NCI-H748 (cell line): Measurements from ENCODE around the gene CCL22.
"Not testable (repeated sequence)": the region's sequence is repeated elsewhere in the genome, so short reads cannot be mapped to it uniquely, and the experiment has no call there.

Source experiments
- DNase-seq: peaks from one replicate; lab custom pipeline; 2025; ENCODE audit not compliant: unreplicated experiment; lab: John Stamatoyannopoulos, UW

CCL22 gene

GRCh38 chr16:57374067-57374534 is 15.5 kb downstream of the CCL22 start:
- DNase-seq, result no peak

- not testable (repeated sequence) for DNase-seq
These were observed 16.4 kb downstream of the CCL22 start for GRCh38 chr16:57374925-57375465.

- no peak for DNase-seq
These were observed 17.8 kb downstream of the CCL22 start for GRCh38 chr16:57376313-57376818.

- no peak for DNase-seq
These were observed 18.7 kb downstream of the CCL22 start for GRCh38 chr16:57377080-57377841.

DNA sequence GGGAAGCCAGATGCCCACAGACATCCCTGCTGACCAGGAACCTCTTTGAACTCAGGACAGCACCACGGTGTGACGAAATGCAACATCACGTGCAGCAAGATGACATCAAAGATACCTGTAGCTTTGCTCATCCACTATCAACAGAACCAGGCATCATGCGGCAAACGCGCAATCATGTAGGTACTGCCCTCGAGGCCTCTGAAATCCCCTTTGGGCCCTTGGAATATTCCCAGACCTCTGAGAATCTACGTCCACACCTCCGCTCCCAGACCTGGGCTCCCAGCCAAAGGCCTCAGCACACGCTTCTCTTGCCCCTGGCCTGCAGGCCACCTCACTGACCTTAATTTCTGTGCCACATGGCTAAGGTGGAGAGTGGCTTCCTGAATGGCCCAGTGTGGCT is 21.0 kb downstream of the CCL22 start:
- DNase-seq, result no peak

DNA sequence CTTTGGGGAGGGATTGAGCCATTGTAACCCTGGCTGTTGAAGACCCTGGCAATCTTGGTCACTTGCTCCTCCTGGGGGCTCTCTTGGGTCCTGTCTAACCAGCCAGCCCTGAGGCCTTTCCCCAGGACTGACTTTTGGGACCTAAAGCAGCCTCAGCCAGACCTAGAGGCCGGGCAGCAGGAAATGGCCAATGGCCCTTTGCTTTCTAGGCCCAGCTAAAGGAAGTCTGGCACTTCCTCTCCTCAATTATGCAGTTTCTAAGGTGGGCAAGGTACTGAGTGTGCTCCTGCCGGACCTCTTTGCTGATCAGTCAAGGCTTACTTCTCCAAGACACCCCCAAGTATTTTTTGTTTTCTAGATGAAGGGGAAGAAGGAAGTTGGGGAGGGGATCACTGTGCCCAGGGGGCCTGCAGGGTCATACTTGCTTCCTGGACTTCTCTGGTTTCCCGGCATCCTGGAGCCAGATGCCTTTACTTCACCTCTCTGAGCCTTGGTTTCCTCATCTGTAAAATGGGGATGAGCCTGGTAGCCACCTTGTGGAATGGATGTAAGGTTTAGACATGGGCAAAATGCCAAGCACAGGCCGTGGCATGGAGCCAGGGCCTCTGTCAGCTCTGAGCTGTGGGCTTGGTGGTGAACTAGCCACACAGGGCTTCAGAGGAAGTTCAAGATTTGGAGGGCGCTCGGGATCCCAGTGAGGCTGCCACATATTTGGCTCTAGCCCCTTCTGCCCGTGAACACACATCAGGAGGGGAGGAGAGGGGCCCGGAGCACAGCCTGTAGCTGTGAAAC is 22.3 kb downstream of the CCL22 start:
- DNase-seq, result no peak

DNA sequence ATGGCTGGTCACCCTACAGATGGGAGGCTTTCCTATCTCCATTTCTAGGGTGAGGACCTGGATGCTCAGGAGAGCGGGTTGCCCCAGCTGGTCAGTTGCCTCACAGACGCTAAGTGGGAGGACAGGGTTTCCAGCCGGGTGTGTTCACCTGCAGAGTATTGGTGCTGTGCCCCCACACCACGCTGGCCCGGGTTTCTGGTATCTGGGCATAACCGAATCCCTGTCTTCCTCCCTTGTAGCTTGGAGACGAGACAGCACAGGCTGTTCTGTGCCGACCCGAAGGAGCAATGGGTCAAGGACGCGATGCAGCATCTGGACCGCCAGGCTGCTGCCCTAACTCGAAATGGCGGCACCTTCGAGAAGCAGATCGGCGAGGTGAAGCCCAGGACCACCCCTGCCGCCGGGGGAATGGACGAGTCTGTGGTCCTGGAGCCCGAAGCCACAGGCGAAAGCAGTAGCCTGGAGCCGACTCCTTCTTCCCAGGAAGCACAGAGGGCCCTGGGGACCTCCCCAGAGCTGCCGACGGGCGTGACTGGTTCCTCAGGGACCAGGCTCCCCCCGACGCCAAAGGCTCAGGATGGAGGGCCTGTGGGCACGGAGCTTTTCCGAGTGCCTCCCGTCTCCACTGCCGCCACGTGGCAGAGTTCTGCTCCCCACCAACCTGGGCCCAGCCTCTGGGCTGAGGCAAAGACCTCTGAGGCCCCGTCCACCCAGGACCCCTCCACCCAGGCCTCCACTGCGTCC is 23.4 kb downstream of the CCL22 start:
- DNase-seq, result no peak

- DNase-seq, result no peak
These were observed 24.1 kb downstream of the CCL22 start for GRCh38 chr16:57382535-57383275.

GRCh38 chr16:57383276-57384247 is 25.0 kb downstream of the CCL22 start:
- DNase-seq, result no peak

DNA sequence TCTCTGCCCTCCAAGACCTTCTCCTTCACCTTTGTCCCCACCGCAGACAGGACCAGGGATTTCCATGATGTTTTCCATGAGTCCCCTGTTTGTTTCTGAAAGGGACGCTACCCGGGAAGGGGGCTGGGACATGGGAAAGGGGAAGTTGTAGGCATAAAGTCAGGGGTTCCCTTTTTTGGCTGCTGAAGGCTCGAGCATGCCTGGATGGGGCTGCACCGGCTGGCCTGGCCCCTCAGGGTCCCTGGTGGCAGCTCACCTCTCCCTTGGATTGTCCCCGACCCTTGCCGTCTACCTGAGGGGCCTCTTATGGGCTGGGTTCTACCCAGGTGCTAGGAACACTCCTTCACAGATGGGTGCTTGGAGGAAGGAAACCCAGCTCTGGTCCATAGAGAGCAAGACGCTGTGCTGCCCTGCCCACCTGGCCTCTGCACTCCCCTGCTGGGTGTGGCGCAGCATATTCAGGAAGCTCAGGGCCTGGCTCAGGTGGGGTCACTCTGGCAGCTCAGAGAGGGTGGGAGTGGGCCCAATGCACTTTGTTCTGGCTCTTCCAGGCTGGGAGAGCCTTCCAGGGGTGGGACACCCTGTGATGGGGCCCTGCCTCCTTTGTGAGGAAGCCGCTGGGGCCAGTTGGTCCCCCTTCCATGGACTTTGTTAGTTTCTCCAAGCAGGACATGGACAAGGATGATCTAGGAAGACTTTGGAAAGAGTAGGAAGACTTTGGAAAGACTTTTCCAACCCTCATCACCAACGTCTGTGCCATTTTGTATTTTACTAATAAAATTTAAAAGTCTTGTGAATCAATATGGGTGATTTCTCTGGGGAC is 25.9 kb downstream of the CCL22 start:
- DNase-seq, result no peak

GRCh38 chr16:57385083-57385482 is 26.5 kb downstream of the CCL22 start:
- DNase-seq, result no peak

GRCh38 chr16:57386381-57386951 is 27.9 kb downstream of the CCL22 start:
- DNase-seq, result peak; percentile 2

- no peak for DNase-seq
These were observed 29.2 kb downstream of the CCL22 start for GRCh38 chr16:57387598-57388354.

GRCh38 chr16:57388359-57389086 is 29.9 kb downstream of the CCL22 start:
- DNase-seq, result no peak

- DNase-seq, result no peak
These were observed 30.5 kb downstream of the CCL22 start for GRCh38 chr16:57389087-57389468.

GRCh38 chr16:57390636-57391295 is 32.2 kb downstream of the CCL22 start:
- no peak for DNase-seq
